HG02973 (cell line): ENCODE measurements around the gene ZNF419.
"Not testable (repeated sequence)": the region's sequence is repeated elsewhere in the genome, so short reads cannot be mapped to it uniquely, and the experiment has no call there.

Source experiments
- ATAC-seq: cut with Tn5 transposase; IDR thresholded peaks from one replicate; pipeline ENCODE4 v1.9.1; 2021; ENCODE audit warnings: moderate library complexity; ENCODE audit not compliant: unreplicated experiment

ZNF419 gene

GRCh38 chr19:57487477-57488298 lies at the start of gene ZNF419:
ZNF419 (plus strand) TSS chr19:57487750; CDS start chr19:57487951, 201 bp downstream.
- peak; percentile 94 for ATAC-seq

- ATAC-seq = no peak
Observed at GRCh38 chr19:57437931-57438330, 49.6 kb upstream of the ZNF419 start.

GRCh38 chr19:57438925-57439324 lies 48.6 kb upstream of the ZNF419 start:
- ATAC-seq = no peak

GRCh38 chr19:57441979-57442752 lies 45.4 kb upstream of the ZNF419 start:
- ATAC-seq = no peak

GRCh38 chr19:57443121-57443696 lies 44.3 kb upstream of the ZNF419 start:
- ATAC-seq = no peak

GRCh38 chr19:57452307-57452706 lies 35.2 kb upstream of the ZNF419 start:
- no peak for ATAC-seq

- no peak for ATAC-seq
Observed at GRCh38 chr19:57465680-57466381, 21.7 kb upstream of the ZNF419 start.

- no peak for ATAC-seq
Observed at GRCh38 chr19:57466489-57466888, 21.1 kb upstream of the ZNF419 start.

GRCh38 chr19:57473646-57474045 lies 13.9 kb upstream of the ZNF419 start:
- ATAC-seq = no peak

- ATAC-seq = peak; percentile 98
Observed at GRCh38 chr19:57477191-57478008, 10.2 kb upstream of the ZNF419 start, which contains the start of gene ZNF772. ZNF772 (minus strand) TSS chr19:57477566; CDS start chr19:57477309, 257 bp downstream.

GRCh38 chr19:57488299-57488644 lies 722 bp downstream of the ZNF419 start:
- not testable (repeated sequence) for ATAC-seq

- not testable (repeated sequence) for ATAC-seq
Observed at GRCh38 chr19:57499332-57499679, 11.8 kb downstream of the ZNF419 start.

- peak; percentile 96 for ATAC-seq
Observed at GRCh38 chr19:57499680-57500395, 12.3 kb downstream of the ZNF419 start, which contains the start of gene ZNF773. ZNF773 (plus strand) TSS chr19:57499938; CDS start chr19:57500081, 143 bp downstream.

- not testable (repeated sequence) for ATAC-seq
Observed at GRCh38 chr19:57500400-57500799, 12.8 kb downstream of the ZNF419 start.

GRCh38 chr19:57506163-57506562 lies 18.6 kb downstream of the ZNF419 start:
- no peak for ATAC-seq

- no peak for ATAC-seq
Observed at GRCh38 chr19:57511484-57511883, 23.9 kb downstream of the ZNF419 start.

GRCh38 chr19:57512845-57513244 lies 25.3 kb downstream of the ZNF419 start:
- no peak for ATAC-seq

GRCh38 chr19:57515255-57515654 lies 27.7 kb downstream of the ZNF419 start:
- no peak for ATAC-seq

GRCh38 chr19:57518021-57518420 lies 30.5 kb downstream of the ZNF419 start:
- not testable (repeated sequence) for ATAC-seq
